Left lobe of liver (tissue), 2 donors: ENCODE results near the gene SHISA6. TPM values are rescaled to one million over a fixed set of nuclear protein-coding genes. Genes with fewer than 3 reads are reported as not detected.

Experiments
- ATAC-seq: fragments of 200-7000 bp; cut with Tn5 transposase; one replicate; pipeline ENCODE4 v1.9.1; 2020; ENCODE audit warnings: mild to moderate bottlenecking, moderate library complexity
- DNase-seq: peaks from one replicate; pipeline ENCODE4 v3.0.0-alpha.2; 2020; ENCODE audit warnings: low spot score
- total RNA-seq: library from RNA; stranded (reverse); gene quantifications from one replicate; pipeline ENCODE4 v1.2.1, GENCODE V29; 2021
- donor health status: DM: no; HTN: no; CAD: no; lungs with moderate emphysema.
- donor health status: DM: no; HTN: yes; CAD: no.

SHISA6 gene
- total RNA-seq, 1 donor from 2014 or later: not detected

GRCh38 chr17:11340803-11341202 is 99.8 kb downstream of the SHISA6 start:
- ATAC-seq (no peak), DNase-seq (no peak)

GRCh38 chr17:11342138-11342537 is 101.1 kb downstream of the SHISA6 start:
- ATAC-seq (no peak), DNase-seq (no peak)

- ATAC-seq (no peak), DNase-seq (no peak)
These were observed 108.1 kb downstream of the SHISA6 start for GRCh38 chr17:11349106-11349505.

- DNase-seq (no peak), ATAC-seq (no peak)
These were observed 110.5 kb downstream of the SHISA6 start for GRCh38 chr17:11351479-11351878.

- ATAC-seq: no peak
- no peak for DNase-seq
These were observed 112.6 kb downstream of the SHISA6 start for GRCh38 chr17:11353601-11354000.

GRCh38 chr17:11356371-11356770 is 115.4 kb downstream of the SHISA6 start:
- no peak for ATAC-seq
- DNase-seq: no peak

GRCh38 chr17:11363565-11364117 is 122.6 kb downstream of the SHISA6 start:
- no peak for DNase-seq
- ATAC-seq: no peak

GRCh38 chr17:11366272-11366850 is 125.3 kb downstream of the SHISA6 start:
- DNase-seq (no peak), ATAC-seq (no peak)

GRCh38 chr17:11369575-11369974 is 128.6 kb downstream of the SHISA6 start:
- ATAC-seq (no peak), DNase-seq (no peak)

GRCh38 chr17:11372692-11373091 is 131.7 kb downstream of the SHISA6 start:
- ATAC-seq (no peak), DNase-seq (no peak)

- ATAC-seq (no peak), DNase-seq (no peak)
These were observed 137.5 kb downstream of the SHISA6 start for GRCh38 chr17:11378506-11378905.

- DNase-seq (no peak), ATAC-seq (no peak)
These were observed 139.7 kb downstream of the SHISA6 start for GRCh38 chr17:11380761-11381160.

- no peak for DNase-seq
- ATAC-seq: no peak
These were observed 142.1 kb downstream of the SHISA6 start for GRCh38 chr17:11383157-11383556.

- ATAC-seq (no peak), DNase-seq (no peak)
These were observed 143.1 kb downstream of the SHISA6 start for GRCh38 chr17:11384131-11384530.

- DNase-seq (no peak), ATAC-seq (no peak)
These were observed 146.6 kb downstream of the SHISA6 start for GRCh38 chr17:11387610-11388009.

GRCh38 chr17:11388054-11388453 is 147.0 kb downstream of the SHISA6 start:
- ATAC-seq (no peak), DNase-seq (no peak)

- ATAC-seq: no peak
These were observed 148.6 kb downstream of the SHISA6 start for GRCh38 chr17:11389583-11389982.

GRCh38 chr17:11391134-11391533 is 150.1 kb downstream of the SHISA6 start:
- DNase-seq (no peak), ATAC-seq (peak; percentile 52)

More at GRCh38 chr17:11389583-11389982, 148.6 kb downstream of the SHISA6 start:
- no peak for DNase-seq

- DNase-seq (no peak), ATAC-seq (no peak)
These were observed 163.6 kb downstream of the SHISA6 start for GRCh38 chr17:11404431-11405276.

GRCh38 chr17:11406716-11407115 is 165.7 kb downstream of the SHISA6 start:
- DNase-seq (no peak), ATAC-seq (no peak)

- no peak for ATAC-seq
- no peak for DNase-seq
These were observed 171.6 kb downstream of the SHISA6 start for GRCh38 chr17:11412654-11413053.

GRCh38 chr17:11418342-11418741 is 177.3 kb downstream of the SHISA6 start:
- DNase-seq (no peak), ATAC-seq (no peak)
